ENCODE measurements around the gene PDE1A. TPM values are rescaled to one million over a fixed set of nuclear protein-coding genes. Genes with fewer than 3 reads are reported as not detected.

The PDE1A gene
- polyA plus RNA-seq, 1 of the 3 experiments (the other 2 are of a cell fraction), result 0.08 TPM

DNA sequence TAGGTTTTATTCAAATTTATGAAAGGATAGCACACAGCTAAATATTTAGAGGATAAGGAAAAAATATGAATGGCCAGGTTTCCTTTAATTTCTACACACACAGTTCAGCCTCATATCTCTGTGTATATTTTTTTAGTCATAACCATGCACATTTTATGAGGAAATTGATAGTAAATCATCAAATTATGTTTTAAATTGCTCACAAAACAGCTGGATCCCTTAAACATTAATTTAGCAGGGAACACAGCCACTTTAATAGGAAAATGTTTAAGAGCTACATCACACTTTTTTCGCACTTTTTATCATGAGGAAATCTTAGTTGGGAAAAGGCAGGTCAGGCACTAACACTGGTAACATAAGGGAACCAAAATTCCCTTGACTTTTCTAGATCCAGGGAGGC is 65.4 kb downstream of the PDE1A start (continued):
- TF ChIP-seq, protein P1, sequence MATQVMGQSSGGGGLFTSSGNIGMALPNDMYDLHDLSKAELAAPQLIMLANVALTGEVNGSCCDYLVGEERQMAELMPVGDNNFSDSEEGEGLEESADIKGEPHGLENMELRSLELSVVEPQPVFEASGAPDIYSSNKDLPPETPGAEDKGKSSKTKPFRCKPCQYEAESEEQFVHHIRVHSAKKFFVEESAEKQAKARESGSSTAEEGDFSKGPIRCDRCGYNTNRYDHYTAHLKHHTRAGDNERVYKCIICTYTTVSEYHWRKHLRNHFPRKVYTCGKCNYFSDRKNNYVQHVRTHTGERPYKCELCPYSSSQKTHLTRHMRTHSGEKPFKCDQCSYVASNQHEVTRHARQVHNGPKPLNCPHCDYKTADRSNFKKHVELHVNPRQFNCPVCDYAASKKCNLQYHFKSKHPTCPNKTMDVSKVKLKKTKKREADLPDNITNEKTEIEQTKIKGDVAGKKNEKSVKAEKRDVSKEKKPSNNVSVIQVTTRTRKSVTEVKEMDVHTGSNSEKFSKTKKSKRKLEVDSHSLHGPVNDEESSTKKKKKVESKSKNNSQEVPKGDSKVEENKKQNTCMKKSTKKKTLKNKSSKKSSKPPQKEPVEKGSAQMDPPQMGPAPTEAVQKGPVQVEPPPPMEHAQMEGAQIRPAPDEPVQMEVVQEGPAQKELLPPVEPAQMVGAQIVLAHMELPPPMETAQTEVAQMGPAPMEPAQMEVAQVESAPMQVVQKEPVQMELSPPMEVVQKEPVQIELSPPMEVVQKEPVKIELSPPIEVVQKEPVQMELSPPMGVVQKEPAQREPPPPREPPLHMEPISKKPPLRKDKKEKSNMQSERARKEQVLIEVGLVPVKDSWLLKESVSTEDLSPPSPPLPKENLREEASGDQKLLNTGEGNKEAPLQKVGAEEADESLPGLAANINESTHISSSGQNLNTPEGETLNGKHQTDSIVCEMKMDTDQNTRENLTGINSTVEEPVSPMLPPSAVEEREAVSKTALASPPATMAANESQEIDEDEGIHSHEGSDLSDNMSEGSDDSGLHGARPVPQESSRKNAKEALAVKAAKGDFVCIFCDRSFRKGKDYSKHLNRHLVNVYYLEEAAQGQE (IDR thresholded peaks at IDR 0.05; ENCODE audit: low read depth, low read length), result no peak
- no peak for TF ChIP-seq EZH2phosphoT487 (IDR thresholded peaks at IDR 0.05; ENCODE audit: borderline replicate concordance, low read depth)
- TF ChIP-seq FOXM1 (IDR thresholded peaks at IDR 0.05; ENCODE audit: low read depth), result no peak
- TF ChIP-seq ELF1 (IDR thresholded peaks at IDR 0.05), result no peak
- no peak for TF ChIP-seq GATA2 (CRISPR knock-in tag; IDR thresholded peaks at IDR 0.05)
- TF ChIP-seq, protein P2, sequence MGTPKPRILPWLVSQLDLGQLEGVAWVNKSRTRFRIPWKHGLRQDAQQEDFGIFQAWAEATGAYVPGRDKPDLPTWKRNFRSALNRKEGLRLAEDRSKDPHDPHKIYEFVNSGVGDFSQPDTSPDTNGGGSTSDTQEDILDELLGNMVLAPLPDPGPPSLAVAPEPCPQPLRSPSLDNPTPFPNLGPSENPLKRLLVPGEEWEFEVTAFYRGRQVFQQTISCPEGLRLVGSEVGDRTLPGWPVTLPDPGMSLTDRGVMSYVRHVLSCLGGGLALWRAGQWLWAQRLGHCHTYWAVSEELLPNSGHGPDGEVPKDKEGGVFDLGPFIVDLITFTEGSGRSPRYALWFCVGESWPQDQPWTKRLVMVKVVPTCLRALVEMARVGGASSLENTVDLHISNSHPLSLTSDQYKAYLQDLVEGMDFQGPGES (IDR thresholded peaks at IDR 0.05; ENCODE audit: low read depth, low read length), result no peak
- no peak for TF ChIP-seq TAF1 (IDR thresholded peaks at IDR 0.05; ENCODE audit: borderline replicate concordance, low read depth, low read length)
- no peak for TF ChIP-seq SMC3 (IDR thresholded peaks at IDR 0.05; ENCODE audit: low read depth, low read length)
- no peak for TF ChIP-seq POLR2AphosphoS5 (IDR thresholded peaks at IDR 0.05; ENCODE audit: low read depth, low read length)

DNA sequence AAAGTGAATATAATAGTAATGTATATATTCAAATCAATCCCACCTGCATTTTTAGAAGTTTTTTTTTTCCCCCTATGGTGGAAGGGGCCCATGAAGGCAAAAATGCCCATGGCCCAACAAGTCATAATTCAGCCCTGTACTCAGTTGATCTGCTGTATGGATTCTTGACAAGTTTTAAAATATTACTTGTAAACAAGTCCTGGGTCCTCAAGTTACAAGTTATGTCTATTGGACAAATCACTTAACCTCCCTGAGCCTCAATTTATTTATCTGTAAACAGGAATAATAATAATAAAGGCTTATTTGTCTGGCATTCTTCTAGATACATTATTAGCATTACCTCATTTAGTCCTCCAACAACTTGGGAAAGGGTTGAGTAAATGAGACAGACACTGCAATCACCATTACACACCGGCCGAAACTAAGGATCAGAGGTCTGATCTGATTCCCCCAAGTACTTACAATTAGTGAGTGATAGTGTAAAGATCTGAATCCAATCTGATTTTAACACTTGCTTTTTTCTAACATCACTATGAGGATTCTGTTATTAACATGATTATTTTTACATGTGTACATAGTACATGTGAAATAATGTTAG is 66.1 kb downstream of the PDE1A start:
- Histone ChIP-seq H2AFZ (ENCODE audit: low read depth) (no peak overlapping the region), H3K79me2 (ENCODE audit: insufficient read depth) (no peaks in the 10 kb centered on the region), H3K27ac (ENCODE audit: low read depth in 2 of 2, low read length in 1 of 2) (peak overlapping the region in 1 of 2 experiments; percentile 82; a peak in 2 of 4 replicates), H3K4me3 (ENCODE audit: low read depth in 2 of 2, low read length in 1 of 2) (no peak overlapping the region), H3F3A (replicated peaks; ENCODE audit: insufficient read depth) (no peaks in the 10 kb centered on the region), H3K9me3 (no peaks in the 10 kb centered on the region), H3K9ac (no peak overlapping the region), H4K20me1 (ENCODE audit: insufficient read depth) (no peaks in the 10 kb centered on the region), H3K4me1 (ENCODE audit: control insufficient read depth in 1 of 2, insufficient read depth in 2 of 2, low read depth in 1 of 2, low read length in 1 of 2) (peaks cover 5 to 11% of the 10 kb centered on the region in 2 experiments), H3K4me2 (no peak overlapping the region), H3K27me3 (ENCODE audit: insufficient read depth) (no peaks in the 10 kb centered on the region), H3K36me3 (replicated peaks in 1 of 2; ENCODE audit: control insufficient read depth in 1 of 2, insufficient read depth in 2 of 2, low read length in 1 of 2) (no peaks in the 10 kb centered on the region), H3K9me2 (no peaks in the 10 kb centered on the region)
- TF ChIP-seq TAF1 (IDR thresholded peaks at IDR 0.05; ENCODE audit: borderline replicate concordance, low read depth, low read length), result no peak
- no peak for TF ChIP-seq TCF12 (IDR thresholded peaks at IDR 0.05)
- CTCF ChIA-PET, result no interaction called here
- POLR2A ChIA-PET, result no interaction called here
- DNase-seq, result no peak
- 89% methylated on average over 2 of the region's 2 CpGs for WGBS (ENCODE audit: low lambda C conversion rate)

All from SK-N-SH (cell line).